Measurements from ENCODE around the gene PFAS.

PFAS gene

DNA sequence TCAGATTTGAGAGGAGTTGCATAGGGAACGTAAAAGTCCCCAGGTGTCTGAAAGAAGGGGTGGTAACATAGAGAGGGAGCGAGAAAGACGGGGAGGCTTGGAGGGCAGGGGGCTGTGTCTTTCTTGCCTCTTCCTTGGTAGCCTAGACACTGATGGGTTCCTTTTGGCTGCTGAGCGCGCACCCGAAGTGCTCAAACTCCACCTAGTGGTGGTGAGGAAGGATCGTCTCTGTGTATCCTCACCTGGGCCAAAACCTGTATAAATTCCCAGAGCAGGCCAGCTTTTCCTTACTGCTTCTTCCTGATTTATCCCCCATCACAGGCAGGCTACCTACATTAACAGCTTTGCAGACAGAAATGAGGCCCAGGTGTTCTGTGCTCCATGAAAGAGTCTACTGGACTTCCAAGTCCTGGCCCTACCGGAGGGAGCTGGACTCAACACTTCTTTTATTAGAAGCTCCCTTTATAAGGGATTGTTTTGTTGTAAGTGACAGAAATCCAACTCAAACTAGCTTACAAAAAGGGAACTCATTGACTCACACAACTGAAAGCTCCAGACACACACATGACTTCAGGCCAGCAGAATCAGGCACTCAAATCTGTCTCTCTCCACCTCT is 51.6 kb downstream of the PFAS start:
- DNase-seq (ENCODE audit: low spot score): peak; percentile 84

DNA sequence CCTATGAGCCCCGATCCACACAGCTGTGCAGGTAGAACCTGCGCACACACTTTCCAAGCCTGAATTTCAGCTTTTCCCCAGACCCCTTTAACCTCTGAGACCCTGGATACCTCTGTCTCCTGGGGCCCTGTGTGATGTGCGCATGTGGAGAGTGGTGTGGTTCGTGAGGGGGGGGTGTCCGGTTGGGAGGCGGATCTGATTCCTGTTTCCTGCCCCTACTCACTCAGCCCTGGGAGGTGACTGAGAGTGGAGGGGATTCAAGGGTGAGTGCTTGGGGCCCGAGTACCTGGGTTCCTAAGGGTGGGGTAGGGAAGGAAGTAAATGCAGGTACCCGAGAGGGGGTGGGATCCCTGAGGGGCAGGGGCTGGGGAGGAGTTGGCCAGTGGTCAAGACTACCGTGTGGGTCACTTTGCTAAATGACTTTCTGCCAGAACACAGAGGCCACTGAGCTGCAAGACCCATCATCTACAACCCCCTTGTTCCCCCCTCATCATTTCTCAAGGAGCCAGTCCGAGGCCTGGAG is 61.6 kb downstream of the PFAS start:
- no peak for DNase-seq (ENCODE audit: low spot score)

DNA sequence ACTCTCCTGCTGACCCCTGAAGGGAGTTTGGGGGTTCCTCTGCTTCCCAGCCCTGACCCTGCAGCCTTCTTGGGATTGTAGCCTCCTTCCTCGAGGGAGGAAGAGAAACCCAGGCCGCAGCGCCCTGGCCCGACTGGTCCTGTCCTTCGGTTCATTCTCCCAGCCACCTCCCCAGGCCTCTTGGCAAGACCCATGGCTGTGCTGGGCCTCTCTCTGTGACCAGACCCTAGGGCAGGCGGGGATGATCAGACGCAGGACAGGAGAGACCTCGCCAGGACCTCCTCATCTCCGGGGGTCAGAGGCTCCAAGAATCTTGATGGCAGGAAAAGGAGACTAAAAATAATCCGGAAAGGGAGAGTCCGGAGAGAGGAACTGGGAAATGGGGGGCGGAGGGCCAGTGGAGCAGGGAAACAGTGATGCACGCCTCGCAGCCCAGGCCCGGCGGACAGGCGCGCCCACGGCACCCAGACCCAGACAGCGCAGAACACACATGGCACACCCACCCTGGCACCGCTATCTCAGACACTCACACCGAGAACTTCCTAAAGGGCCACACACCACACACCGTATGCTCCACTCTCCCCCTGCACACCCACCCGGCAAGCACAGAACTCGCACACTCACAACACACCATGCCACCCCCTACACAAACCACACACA is 62.2 kb downstream of the PFAS start:
- no peak for DNase-seq (ENCODE audit: low spot score)

DNA sequence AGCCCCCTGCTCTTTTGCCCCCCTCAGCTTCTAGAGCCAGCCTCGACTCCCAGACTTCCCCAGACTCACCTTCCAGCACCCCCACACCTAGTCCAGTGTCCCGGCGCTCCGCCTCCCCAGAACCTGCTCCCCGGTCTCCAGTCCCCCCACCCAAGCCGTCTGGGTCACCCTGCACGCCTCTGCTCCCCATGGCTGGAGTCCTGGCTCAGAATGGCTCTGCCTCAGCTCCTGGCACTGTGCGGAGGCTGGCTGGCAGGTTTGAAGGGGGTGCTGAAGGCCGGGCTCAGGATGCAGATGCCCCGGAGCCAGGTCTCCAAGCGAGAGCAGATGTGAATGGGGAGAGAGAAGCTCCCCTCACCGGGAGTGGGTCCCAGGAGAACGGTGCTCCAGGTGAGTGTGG is 63.2 kb downstream of the PFAS start:
- DNase-seq (ENCODE audit: low spot score): no peak

DNA sequence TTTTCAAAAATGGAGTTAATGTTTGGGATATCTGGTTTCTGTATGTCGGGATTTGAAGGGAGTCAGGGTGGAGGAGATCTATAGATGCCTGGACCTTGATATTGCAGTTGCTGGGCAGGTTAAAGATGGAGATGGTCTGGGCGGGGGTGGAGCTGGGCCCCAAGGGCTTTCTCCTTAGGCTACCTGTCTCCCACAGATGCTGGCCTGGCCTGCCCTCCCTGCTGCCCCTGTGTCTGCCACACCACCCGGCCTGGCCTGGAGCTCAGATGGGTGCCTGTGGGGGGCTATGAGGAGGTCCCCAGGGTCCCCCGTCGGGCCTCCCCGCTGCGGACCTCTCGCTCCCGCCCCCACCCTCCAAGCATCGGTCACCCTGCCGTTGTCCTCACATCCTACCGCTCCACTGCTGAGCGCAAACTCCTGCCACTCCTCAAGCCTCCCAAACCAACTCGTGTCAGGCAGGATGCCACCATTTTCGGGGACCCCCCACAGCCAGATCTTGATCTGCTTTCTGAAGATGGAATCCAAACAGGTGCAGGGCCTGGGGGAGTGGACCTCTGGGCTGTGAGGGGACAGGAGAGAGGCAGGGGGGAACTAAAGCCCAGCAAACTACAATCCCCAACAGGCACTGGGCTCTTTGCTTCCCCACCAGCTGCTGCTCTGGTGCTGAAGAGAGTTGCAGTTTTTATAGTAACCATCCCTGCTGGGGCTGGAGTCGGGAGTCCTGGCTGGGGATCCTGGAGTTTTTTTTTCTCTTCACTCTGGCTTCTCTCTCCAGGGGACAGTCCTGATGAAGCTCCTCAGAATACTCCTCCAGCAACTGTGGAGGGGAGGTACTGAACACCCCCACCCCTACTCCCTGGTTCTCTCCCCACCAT is 63.9 kb downstream of the PFAS start:
- DNase-seq (ENCODE audit: low spot score): no peak

DNA sequence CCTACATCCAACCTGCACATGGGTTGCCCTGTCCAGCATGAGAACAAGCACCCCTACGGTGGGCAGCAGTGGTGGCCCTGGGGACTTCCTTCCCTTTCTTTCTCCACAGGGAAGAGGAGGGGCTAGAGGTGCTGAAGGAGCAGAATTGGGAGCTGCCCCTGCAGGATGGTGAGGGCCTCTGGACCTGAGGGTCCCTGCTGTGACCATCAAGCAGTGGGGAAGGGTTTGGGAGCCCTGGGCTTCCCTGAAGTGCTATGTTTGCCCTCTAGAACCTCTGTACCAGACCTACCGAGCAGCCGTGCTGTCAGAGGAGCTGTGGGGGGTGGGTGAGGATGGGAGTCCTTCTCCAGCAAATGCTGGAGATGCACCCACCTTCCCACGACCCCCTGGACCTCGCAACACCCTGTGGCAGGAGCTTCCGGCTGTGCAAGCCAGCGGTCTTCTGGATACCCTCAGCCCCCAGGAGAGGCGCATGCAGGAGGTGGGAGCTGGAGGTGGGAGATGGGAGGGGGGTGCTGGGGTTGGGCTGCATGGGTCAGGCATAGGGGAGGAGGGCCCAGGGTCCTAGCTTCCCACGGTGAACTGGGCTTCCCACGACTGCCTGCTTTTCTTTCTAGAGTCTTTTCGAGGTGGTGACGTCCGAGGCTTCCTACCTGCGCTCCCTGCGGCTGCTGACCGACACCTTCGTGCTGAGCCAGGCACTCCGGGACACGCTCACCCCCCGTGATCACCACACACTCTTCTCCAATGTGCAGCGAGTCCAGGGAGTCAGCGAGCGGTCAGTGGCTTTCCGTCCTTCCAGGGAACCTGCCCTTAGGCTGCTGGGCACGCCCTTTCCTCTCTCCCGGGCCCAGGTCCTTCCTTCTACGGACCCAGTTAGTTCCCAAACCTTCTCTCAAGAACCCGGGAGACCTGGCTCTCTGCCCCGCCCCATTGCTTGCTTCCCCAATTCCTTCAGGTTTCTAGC is 66.0 kb downstream of the PFAS start:
- no peak for DNase-seq (ENCODE audit: low spot score)

DNA sequence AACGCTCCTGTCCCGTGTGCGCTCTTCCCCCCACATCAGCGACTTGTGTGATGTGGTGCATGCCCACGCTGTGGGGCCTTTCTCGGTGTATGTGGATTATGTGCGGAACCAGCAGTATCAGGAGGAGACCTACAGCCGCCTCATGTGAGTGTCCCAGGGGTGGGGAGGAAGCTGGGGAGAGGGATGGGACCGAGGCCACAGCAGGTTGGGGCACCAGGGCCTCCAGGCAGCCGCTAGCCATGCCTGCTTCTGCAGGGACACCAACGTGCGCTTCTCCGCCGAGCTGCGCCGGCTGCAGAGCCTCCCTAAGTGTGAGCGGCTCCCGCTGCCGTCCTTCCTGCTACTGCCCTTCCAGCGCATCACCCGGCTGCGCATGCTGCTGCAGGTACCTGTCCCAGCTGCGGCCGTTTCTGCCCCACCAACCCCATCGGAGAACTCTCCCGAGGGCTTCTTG is 66.7 kb downstream of the PFAS start:
- no peak for DNase-seq (ENCODE audit: low spot score)

DNA sequence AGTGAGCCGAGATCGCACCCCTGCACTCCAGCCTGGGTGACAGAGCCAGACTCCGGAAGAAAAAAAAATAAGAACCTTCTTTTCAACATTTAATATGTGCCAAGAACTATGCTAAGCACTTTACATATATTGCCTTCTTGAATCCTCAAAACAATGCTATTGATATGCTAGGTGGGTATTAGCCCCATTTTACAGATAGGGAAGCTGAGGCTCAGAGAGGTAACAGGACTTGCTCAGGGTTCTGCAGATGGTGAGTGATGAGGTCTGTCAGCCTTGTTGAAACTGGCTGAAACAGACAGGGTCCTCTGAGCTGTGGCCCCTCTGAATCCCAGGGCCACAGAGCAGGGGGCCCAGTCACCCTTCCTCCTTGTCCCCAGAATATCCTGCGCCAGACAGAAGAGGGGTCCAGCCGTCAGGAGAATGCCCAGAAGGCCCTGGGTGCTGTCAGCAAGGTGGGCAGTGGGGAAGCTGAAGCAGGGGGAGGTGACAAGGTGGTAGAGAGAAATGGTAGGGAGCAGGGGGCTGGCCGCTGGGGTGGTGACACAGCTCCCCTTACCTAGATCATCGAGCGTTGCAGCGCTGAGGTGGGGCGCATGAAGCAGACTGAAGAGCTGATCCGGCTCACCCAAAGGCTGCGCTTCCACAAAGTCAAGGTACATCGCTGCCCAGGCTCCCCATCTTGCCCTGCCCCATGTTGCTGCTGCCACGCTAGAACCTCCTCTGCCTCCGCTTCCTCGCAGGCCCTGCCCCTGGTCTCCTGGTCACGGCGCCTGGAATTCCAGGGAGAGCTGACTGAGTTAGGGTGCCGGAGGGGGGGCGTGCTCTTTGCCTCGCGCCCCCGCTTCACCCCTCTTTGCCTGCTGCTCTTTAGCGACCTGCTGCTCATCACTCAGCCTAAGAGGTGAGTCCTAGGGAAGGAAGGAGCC is 69.2 kb downstream of the PFAS start:
- no peak for DNase-seq (ENCODE audit: low spot score)
